ENCODE results near the gene S100A4.

The S100A4 gene

DNA sequence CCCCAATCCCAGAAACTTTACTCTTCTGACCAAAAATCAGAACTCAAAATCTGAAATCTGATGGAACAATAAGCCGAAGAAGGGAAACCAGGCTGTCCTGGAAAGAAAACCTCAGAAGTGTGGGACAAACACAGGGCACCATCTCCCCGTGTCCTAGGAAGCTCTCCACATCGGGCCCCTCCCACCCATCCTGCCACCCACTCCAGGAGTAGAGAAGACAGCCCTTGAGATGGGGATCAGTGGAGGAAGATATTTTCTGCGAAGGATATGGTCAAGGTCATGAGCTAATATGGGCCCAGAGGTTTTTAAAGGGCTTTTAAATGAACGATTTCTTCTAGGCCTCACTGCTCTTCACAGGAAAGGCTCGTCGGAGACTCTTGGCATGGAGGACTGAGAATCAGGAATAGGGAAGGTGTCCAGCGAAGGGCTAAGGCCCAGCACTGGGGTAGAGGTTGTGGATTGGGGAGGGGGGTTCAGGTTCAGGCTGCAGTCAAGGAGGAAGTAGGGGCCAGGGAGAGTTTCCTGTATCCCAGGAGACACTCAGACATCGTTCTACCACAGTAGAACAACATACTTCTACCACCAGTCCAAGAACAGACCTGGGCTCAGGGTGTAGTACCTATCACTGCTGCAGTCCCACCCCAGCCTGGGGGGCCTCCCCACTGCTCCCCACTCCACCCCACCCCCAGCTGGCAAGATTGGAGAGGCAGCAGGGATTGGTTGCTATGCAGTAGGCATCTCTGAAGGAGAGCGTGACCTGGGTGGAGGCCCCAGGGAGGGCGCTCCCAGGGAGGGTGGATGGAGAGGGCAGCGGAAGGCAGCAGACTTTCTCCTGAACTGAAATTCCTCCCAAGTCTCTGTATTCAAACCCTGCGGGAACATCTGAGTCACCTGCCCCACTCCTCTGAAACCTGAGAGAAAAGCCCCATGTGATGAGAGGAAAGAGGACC is 3.7 kb downstream of the S100A4 start:
- TF ChIP-seq, protein P1, sequence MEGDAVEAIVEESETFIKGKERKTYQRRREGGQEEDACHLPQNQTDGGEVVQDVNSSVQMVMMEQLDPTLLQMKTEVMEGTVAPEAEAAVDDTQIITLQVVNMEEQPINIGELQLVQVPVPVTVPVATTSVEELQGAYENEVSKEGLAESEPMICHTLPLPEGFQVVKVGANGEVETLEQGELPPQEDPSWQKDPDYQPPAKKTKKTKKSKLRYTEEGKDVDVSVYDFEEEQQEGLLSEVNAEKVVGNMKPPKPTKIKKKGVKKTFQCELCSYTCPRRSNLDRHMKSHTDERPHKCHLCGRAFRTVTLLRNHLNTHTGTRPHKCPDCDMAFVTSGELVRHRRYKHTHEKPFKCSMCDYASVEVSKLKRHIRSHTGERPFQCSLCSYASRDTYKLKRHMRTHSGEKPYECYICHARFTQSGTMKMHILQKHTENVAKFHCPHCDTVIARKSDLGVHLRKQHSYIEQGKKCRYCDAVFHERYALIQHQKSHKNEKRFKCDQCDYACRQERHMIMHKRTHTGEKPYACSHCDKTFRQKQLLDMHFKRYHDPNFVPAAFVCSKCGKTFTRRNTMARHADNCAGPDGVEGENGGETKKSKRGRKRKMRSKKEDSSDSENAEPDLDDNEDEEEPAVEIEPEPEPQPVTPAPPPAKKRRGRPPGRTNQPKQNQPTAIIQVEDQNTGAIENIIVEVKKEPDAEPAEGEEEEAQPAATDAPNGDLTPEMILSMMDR (IDR thresholded peaks at IDR 0.05; ENCODE audit: low read depth, low read length, missing control alignments), result no peak
- no peak for DNase-seq (ENCODE audit: low read depth)
- no peak overlapping the region for H3K4me3 ChIP-seq (ENCODE audit: low read depth, low read length)

DNA sequence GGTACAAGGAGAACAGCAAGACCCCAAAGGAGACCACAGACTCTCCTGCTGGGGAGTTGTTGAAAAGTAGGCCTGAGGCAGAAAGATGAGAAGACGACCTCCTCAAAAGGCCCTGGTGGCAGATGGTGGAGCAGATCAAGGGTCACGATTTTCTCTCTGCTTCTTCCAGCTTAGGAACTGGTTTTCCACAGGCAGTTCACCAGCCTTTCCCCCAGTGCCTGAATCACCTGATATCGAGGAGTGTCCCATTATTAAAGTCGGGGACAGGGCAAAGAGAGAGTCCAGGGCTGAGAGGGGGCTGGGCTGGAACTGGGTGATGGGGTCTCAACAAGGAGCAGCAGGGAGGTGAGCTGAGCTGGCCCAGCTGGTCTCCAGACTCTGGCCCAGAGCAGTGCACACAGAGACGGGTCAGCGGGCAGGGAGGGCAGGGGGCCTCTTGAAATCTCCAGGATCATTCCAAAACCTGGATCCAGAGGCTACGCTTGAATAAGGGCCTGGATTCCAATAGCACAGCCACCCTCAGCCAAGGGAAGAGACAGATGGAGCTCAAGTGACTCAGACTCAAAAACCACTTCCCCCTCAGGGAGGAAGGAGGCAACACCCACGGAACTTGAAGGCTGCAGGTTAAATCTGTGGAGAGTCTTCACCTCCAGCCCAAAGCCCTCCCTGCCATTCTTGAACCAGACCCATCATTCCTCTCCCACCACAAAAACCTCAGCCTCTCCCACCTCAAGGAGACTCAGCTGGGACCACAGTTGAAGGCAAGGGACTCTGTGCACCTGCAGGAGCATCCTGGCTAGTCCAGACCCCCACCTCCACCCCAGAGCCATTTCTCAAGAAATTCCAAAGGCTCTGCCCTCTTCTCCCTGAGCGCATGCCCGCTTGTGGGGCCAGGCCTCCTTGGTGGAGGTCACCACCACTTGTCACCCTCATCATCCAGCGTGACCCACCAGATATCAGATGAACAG is 4.9 kb downstream of the S100A4 start, which contains the start of gene S100A5:
S100A5 (minus strand) TSS at position 541 of the 968 bp plus-strand sequence. CDS start 743 bp downstream, outside the sequence.
- H3K4me3 ChIP-seq (ENCODE audit: low read depth, low read length), result no peak within 1 kb of the TSS
- TF ChIP-seq, protein P1 (IDR thresholded peaks at IDR 0.05; ENCODE audit: low read depth, low read length, missing control alignments), result no peak
- DNase-seq (ENCODE audit: low read depth), result no peak

DNA sequence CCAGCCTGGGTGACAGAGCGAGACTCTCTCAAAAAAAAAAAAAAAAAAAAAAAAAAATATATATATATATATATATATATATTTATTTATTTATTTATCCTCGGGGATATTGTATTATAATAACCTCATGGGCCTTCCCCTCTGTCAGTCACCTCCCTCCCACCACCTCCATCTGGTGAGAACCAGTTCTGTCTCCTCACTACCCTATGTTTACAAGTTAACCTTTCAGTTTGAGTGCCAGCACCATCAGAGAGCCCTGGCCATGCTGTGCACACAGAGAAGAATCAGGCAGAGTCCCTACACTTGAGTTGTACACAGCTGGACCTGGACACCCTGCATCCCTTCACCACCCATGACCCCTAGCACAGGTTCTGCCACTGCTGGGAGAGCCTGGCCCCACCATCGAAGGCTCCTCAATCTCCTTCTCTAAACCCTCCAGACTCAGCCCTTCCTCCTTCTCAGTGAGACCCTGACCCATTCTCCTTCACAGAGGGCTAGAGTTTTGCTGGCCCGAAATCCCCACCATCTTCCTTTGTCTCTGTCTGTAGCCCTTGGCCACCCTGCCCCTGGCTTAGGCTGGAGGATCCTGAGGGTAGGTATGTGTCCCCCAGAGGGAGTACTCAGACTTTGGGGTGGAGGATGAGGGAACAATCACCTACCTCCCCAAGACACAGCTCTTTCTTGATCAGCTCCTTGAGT is 6.1 kb downstream of the S100A4 start:
- DNase-seq (ENCODE audit: low read depth), result no peak
- no peak overlapping the region for H3K4me3 ChIP-seq (ENCODE audit: low read depth, low read length)
- TF ChIP-seq, protein P1 (IDR thresholded peaks at IDR 0.05; ENCODE audit: low read depth, low read length, missing control alignments), result no peak

DNA sequence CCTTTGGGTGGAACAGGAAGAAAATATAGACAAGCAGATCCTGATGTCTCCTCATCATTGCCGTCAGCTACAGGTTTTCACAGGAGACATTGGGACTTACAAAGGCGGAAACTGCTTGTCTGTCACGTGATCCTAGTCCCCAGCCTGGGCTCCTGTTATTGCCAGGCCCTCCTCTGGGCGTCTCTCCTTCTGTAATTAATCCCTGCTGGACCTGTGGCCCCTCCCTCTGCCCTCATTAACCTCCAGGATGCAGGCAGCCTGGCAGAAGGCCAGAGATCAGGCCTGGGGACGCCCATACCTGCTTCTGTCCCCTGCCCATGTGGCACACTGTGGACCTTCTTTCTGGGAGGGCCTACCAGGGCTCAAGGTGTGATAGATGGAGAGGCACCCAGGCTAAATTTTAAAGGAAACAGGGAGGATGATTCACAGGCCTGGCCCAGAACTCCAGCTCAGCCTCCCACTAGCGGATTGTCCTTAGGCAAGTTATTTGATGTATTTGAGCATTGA is 7.2 kb downstream of the S100A4 start:
- no peak for DNase-seq (ENCODE audit: low read depth)
- H3K4me3 ChIP-seq (ENCODE audit: low read depth, low read length), result no peak overlapping the region
- TF ChIP-seq, protein P1 (IDR thresholded peaks at IDR 0.05; ENCODE audit: low read depth, low read length, missing control alignments), result no peak

DNA sequence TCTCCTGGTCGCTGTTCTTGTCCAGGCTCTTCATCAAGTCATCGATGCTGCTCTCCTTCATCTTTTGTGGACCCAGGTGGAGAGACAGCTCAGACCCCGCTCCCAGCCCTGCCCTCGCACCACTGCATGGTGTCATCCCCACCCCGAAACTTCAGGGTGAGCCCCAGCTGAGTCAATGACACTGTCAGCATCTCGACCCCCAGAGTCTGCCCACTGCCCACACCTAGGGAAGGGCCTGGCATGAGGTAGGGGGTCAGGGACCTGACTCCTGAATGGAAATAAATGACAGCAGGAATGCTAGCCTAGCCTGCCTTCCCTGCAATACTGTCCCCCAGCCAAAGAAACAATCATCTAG is 8.3 kb downstream of the S100A4 start:
- TF ChIP-seq, protein P1 (IDR thresholded peaks at IDR 0.05; ENCODE audit: low read depth, low read length, missing control alignments), result no peak
- no peak for DNase-seq (ENCODE audit: low read depth)
- no peak overlapping the region for H3K4me3 ChIP-seq (ENCODE audit: low read depth, low read length)

DNA sequence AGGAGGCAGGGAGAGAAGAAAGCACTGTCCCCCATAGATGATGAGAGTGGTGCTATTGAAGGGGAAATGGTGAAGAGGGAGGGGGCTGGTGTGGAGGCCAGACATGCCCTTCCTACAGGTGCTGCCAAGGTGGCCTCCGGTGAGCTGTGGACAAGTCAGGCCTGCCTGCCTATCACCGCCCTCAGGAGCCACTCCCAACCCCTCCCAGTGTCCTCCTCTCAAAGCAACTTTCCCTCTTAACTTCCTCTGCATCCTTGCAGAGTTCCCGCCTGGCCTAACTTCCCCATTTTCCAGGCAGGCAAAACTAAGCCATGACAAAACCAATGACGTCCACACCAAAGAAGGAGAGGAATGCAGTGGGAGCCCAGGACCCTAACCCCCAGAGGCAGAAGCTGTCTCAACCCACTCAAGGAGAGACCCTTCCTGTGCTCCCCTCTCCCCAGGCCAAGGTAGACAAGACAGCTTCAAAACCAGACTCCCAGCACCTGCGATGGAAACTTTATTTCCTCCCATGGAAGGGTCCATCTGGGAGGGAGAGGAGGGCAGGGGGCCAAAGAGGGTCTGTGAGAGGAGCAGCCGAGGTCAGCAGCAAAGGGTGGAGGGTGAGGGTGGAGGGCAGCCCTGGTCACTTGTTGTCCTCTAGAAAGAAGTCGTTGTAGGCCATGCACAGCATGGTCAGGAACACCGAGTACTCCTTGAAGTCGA is 8.8 kb downstream of the S100A4 start:
- H3K4me3 ChIP-seq (ENCODE audit: low read depth, low read length), result no peak overlapping the region
- no peak for DNase-seq (ENCODE audit: low read depth)
- TF ChIP-seq, protein P1 (IDR thresholded peaks at IDR 0.05; ENCODE audit: low read depth, low read length, missing control alignments), result no peak

Measured in GM12864 (cell line).